ENCODE measurements around the gene AQP12B. TPM values are rescaled to one million over a fixed set of nuclear protein-coding genes. Genes with fewer than 3 reads are reported as not detected.
A peak's percentile ranks its signal among the peaks of the same experiment; 100 is the strongest.
"Not testable (repeated sequence)": the region's sequence is repeated elsewhere in the genome, so short reads cannot be mapped to it uniquely, and the experiment has no call there.

The AQP12B gene
- total RNA-seq, 1 donor from 2014 or later: not detected

- H3K4me1 Mint-ChIP-seq (ENCODE audit: low read depth, unreplicated experiment): no peaks in the 10 kb centered on the region
- peaks cover 2% of the 10 kb centered on the region for H3K27me3 Mint-ChIP-seq (ENCODE audit: unreplicated experiment)
- no peak for DNase-seq
- H3K36me3 Mint-ChIP-seq (ENCODE audit: unreplicated experiment): no peaks in the 10 kb centered on the region
- H3K27ac Mint-ChIP-seq (ENCODE audit: unreplicated experiment): no peak overlapping the region
- H3K4me3 Mint-ChIP-seq (ENCODE audit: unreplicated experiment): no peak overlapping the region
- peak; percentile 28 for TF ChIP-seq CTCF (IDR thresholded peaks at IDR 0.05; ENCODE audit: partially characterized antibody, unreplicated experiment)
- H3K9me3 Mint-ChIP-seq (ENCODE audit: unreplicated experiment): peaks cover 4% of the 10 kb centered on the region
Observed at GRCh38 chr2:240663546-240664190, 19.0 kb downstream of the AQP12B start.

GRCh38 chr2:240662681-240663080 is 20.0 kb downstream of the AQP12B start:
- Mint-ChIP-seq H3K27me3 (ENCODE audit: unreplicated experiment) (peaks cover 2% of the 10 kb centered on the region), H3K36me3 (ENCODE audit: unreplicated experiment) (no peaks in the 10 kb centered on the region), H3K27ac (ENCODE audit: unreplicated experiment) (no peak overlapping the region), H3K4me3 (ENCODE audit: unreplicated experiment) (no peak overlapping the region), H3K9me3 (ENCODE audit: unreplicated experiment) (peaks cover 4% of the 10 kb centered on the region), H3K4me1 (ENCODE audit: low read depth, unreplicated experiment) (no peaks in the 10 kb centered on the region)
- no peak for DNase-seq
- no peak for TF ChIP-seq CTCF (IDR thresholded peaks at IDR 0.05; ENCODE audit: partially characterized antibody, unreplicated experiment)

DNA sequence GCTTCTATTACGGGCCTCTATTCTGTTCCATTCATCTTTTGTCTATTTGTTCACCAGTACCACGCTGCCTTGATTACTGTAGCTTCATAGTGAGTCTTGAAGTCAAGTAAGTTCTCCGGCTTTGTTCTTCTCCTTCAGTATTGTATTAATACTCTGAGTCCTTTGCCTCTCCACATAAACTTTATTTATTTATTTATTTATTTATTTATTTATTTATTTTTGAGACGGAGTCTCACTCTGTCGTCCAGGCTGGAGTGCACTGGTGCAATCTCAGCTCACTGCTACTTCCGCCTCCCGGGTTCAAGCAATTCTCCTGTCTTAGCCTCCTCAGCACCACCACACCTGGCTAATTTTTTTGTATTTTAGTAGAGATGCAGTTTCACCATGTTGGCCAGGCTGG is 22.8 kb downstream of the AQP12B start:
- H3K9me3 Mint-ChIP-seq (ENCODE audit: unreplicated experiment); H3K4me1 Mint-ChIP-seq (ENCODE audit: low read depth, unreplicated experiment); H3K36me3 Mint-ChIP-seq (ENCODE audit: unreplicated experiment); H3K27ac Mint-ChIP-seq (ENCODE audit: unreplicated experiment); H3K4me3 Mint-ChIP-seq (ENCODE audit: unreplicated experiment); H3K27me3 Mint-ChIP-seq (ENCODE audit: unreplicated experiment); DNase-seq: not testable (repeated sequence)

DNA sequence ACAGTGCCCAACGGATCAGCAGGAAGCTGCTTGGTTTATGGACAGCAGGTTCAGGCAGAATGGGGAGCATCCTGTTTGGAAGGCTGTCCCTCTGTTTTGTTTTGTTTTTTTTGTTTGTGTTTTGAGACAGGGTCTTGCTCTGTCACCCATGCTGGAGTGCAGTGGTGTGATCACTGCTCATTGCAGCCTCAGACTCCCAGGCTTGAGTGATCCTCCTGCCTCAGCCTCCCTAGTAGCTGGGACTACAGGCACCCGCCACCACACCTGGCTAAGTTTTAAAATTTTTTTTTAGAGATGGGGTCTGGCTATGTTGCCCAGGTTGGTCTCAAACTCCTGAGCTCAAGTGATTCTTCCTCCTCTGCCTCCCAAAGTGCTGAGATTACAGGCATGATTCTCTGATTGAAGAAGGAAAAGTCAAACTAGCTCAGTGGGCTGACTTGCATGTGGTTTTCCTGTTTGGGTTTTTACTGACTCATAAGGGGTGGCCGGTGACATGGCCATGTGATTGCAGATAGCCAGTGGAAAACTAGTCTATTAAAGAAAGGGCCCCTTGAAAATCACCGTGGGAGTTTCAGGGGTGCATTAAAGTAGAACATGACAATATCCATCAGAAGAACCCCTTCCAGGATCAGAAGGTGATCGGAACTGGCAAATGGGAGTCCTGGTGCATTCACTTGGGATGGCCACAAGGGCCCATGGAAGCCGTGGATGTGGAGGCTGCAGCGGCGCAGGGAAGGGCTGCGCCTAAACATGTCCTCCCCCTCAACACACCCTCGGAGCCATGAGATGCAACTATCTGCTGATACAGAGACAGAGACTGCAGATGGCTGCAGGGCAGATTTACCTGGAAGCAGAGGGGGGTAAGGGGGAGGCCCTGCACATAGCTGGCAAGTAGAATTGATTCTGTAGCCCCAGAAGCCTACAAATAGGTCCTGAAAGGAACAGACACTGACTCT is 26.5 kb downstream of the AQP12B start:
- H3K4me3 Mint-ChIP-seq (ENCODE audit: unreplicated experiment): no peak overlapping the region
- TF ChIP-seq CTCF (IDR thresholded peaks at IDR 0.05; ENCODE audit: partially characterized antibody, unreplicated experiment): no peak
- H3K27me3 Mint-ChIP-seq (ENCODE audit: unreplicated experiment): peaks cover 4% of the 10 kb centered on the region
- H3K36me3 Mint-ChIP-seq (ENCODE audit: unreplicated experiment): peaks cover 5% of the 10 kb centered on the region
- H3K27ac Mint-ChIP-seq (ENCODE audit: unreplicated experiment): no peak overlapping the region
- H3K4me1 Mint-ChIP-seq (ENCODE audit: low read depth, unreplicated experiment): no peaks in the 10 kb centered on the region
- no peak for DNase-seq
- peaks cover 2% of the 10 kb centered on the region for H3K9me3 Mint-ChIP-seq (ENCODE audit: unreplicated experiment)

DNA sequence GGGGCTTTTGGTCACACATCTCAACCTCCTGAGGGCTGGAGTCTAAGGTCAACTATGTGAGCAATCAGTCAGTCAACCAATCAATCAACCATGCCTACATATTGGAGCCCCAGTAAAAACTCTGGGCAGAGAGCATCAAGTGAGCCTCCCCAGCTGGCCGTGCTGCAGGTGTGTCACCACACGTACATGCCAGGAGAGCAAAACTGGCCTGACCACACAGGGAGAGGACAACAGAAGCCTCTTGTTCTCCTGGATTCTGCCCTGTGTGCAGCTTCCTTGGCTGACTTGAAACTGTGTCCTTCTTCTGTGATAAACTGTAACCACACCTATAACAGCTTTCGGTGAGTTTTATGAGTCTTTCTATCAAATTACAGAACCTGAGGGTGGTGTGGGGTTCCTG is 31.5 kb downstream of the AQP12B start:
- Mint-ChIP-seq H3K36me3 (ENCODE audit: unreplicated experiment) (peaks cover 5% of the 10 kb centered on the region), H3K4me1 (ENCODE audit: low read depth, unreplicated experiment) (peaks cover 6% of the 10 kb centered on the region), H3K9me3 (ENCODE audit: unreplicated experiment) (peaks cover 2% of the 10 kb centered on the region), H3K27ac (ENCODE audit: unreplicated experiment) (no peak overlapping the region), H3K27me3 (ENCODE audit: unreplicated experiment) (peaks cover 11% of the 10 kb centered on the region), H3K4me3 (ENCODE audit: unreplicated experiment) (no peak overlapping the region)
- no peak for DNase-seq
- no peak for TF ChIP-seq CTCF (IDR thresholded peaks at IDR 0.05; ENCODE audit: partially characterized antibody, unreplicated experiment)
